H9 (cell line): ENCODE data around the gene MTHFD2. TPM values are rescaled to one million over a fixed set of nuclear protein-coding genes. Genes with fewer than 3 reads are reported as not detected.

Experiments
- DNase-seq: peaks from one replicate; pipeline ENCODE4 v3.0.0-alpha.2; 2017
- H2AFZ ChIP-seq: one replicate; pipeline ENCODE4 v1.6.1; 2013; ENCODE audit warnings: mild to moderate bottlenecking, low read length, control low read depth, moderate library complexity
- H2AK5ac ChIP-seq: 2 replicates; pipeline ENCODE4 v1.6.1; 2013; ENCODE audit warnings: low read length, control low read depth, mixed read lengths; ENCODE audit not compliant: insufficient read length
- H2BK120ac ChIP-seq: one replicate; pipeline ENCODE4 v1.6.1; 2013; ENCODE audit warnings: low read depth, mild to moderate bottlenecking, low read length, control low read depth, inconsistent platforms; ENCODE audit not compliant: poor library complexity, severe bottlenecking
- H2BK12ac ChIP-seq: 2 replicates; pipeline ENCODE4 v1.6.1; 2013; ENCODE audit warnings: low read length, control low read depth, mixed read lengths, low read depth; ENCODE audit not compliant: insufficient read length
- H2BK15ac ChIP-seq: 2 replicates; pipeline ENCODE4 v1.6.1; 2013; ENCODE audit warnings: low read depth, low read length, control low read depth
- H2BK20ac ChIP-seq: one replicate; pipeline ENCODE4 v1.6.1; 2013; ENCODE audit warnings: low read depth, mild to moderate bottlenecking, low read length, control low read depth, inconsistent platforms; ENCODE audit not compliant: poor library complexity, severe bottlenecking
- H2BK5ac ChIP-seq: 2 replicates; pipeline ENCODE4 v1.6.1; 2013; ENCODE audit warnings: low read length, control low read depth, mixed read lengths; ENCODE audit not compliant: insufficient read length
- H3K14ac ChIP-seq: 2 replicates; pipeline ENCODE4 v1.6.1; 2013; ENCODE audit warnings: low read length, control low read depth; ENCODE audit not compliant: insufficient read depth
- H3K18ac ChIP-seq: 2 replicates; pipeline ENCODE4 v1.6.1; 2013; ENCODE audit warnings: low read depth, mild to moderate bottlenecking, mixed read lengths, low read length, control low read depth; ENCODE audit not compliant: insufficient read length
- H3K23ac ChIP-seq: 2 replicates; pipeline ENCODE4 v1.6.1; 2013; ENCODE audit warnings: low read length, control low read depth, mixed read lengths, low read depth; ENCODE audit not compliant: insufficient read length
- H3K23me2 ChIP-seq: 2 replicates; pipeline ENCODE4 v1.6.1; 2013; ENCODE audit warnings: low read depth, mild to moderate bottlenecking, mixed read lengths, low read length, control low read depth; ENCODE audit not compliant: insufficient read length, poor library complexity, severe bottlenecking
- H3K27ac ChIP-seq: 2 replicates; pipeline ENCODE4 v1.5.1; 2013; ENCODE audit warnings: low read length, control low read depth, mixed read lengths, low read depth; ENCODE audit not compliant: insufficient read length
- H3K27me3 ChIP-seq: 2 replicates; pipeline ENCODE4 v1.6.1; 2013; ENCODE audit warnings: low read length, control low read depth, inconsistent platforms; ENCODE audit not compliant: insufficient read depth
- H3K4ac ChIP-seq: 2 replicates; pipeline ENCODE4 v1.6.1; 2013; ENCODE audit warnings: low read depth, mild to moderate bottlenecking, control low read depth, inconsistent platforms, low read length, moderate library complexity
- H3K4me1 ChIP-seq: 2 replicates; pipeline ENCODE4 v1.6.1; 2013; ENCODE audit warnings: low read length, control low read depth, inconsistent platforms; ENCODE audit not compliant: insufficient read depth
- H3K4me2 ChIP-seq: 2 replicates; pipeline ENCODE4 v1.6.1; 2013; ENCODE audit warnings: low read length, control low read depth, mixed read lengths; ENCODE audit not compliant: insufficient read length, insufficient read depth
- H3K56ac ChIP-seq: 2 replicates; pipeline ENCODE4 v1.6.1; 2013; ENCODE audit warnings: low read depth, mild to moderate bottlenecking, mixed read lengths, low read length, control low read depth; ENCODE audit not compliant: insufficient read length
- H3K79me1 ChIP-seq: 2 replicates; pipeline ENCODE4 v1.6.1; 2013; ENCODE audit warnings: low read depth, mild to moderate bottlenecking, moderate library complexity, low read length, control low read depth, inconsistent platforms; ENCODE audit not compliant: insufficient read depth, poor library complexity, severe bottlenecking
- H3K79me2 ChIP-seq: 2 replicates; pipeline ENCODE4 v1.6.1; 2013; ENCODE audit warnings: low read length, control low read depth, inconsistent platforms; ENCODE audit not compliant: insufficient read depth
- H3K9ac ChIP-seq: 2 replicates; pipeline ENCODE4 v1.6.1; 2013; ENCODE audit warnings: low read length, control low read depth, mixed read lengths; ENCODE audit not compliant: insufficient read length; ENCODE audit errors: extremely low read depth
- H3K9me3 ChIP-seq: one replicate; pipeline ENCODE4 v1.6.1; 2013; ENCODE audit warnings: low read depth, low read length, inconsistent platforms; ENCODE audit not compliant: control insufficient read depth
- H3T11ph ChIP-seq: one replicate; pipeline ENCODE4 v1.6.1; 2013; ENCODE audit warnings: mild to moderate bottlenecking, low read length, control low read depth, inconsistent platforms
- H4K20me1 ChIP-seq: one replicate; pipeline ENCODE4 v1.6.1; 2013; ENCODE audit not compliant: control insufficient read depth, insufficient read length, insufficient read depth
- H4K5ac ChIP-seq: 2 replicates; pipeline ENCODE4 v1.6.1; 2013; ENCODE audit warnings: low read depth, mild to moderate bottlenecking, mixed read lengths, low read length, control low read depth; ENCODE audit not compliant: insufficient read length
- H4K8ac ChIP-seq: replicated peaks from 2 replicates; pipeline ENCODE4 v1.6.1; 2013; ENCODE audit warnings: low read length, control low read depth, mixed read lengths, low read depth; ENCODE audit not compliant: insufficient read length
- H4K91ac ChIP-seq: 2 replicates; pipeline ENCODE4 v1.6.1; 2013; ENCODE audit warnings: low read depth, mild to moderate bottlenecking, moderate library complexity, mixed read lengths, low read length, control low read depth; ENCODE audit not compliant: insufficient read length
- H3K27ac Mint-ChIP-seq, 3 experiments: 2 replicates in 2 of 3; 3 replicates in 1 of 3; pipeline ENCODE4 v1.8.0; 2020 to 2021; ENCODE audit warnings: mixed read lengths in 3 of 3, mild to moderate bottlenecking in 1 of 3, moderate library complexity in 1 of 3
- H3K27me3 Mint-ChIP-seq: 2 replicates; pipeline ENCODE4 v1.8.0; 2021; ENCODE audit warnings: low read depth, mild to moderate bottlenecking, moderate library complexity, mixed read lengths
- H3K36me3 Mint-ChIP-seq, 3 experiments: 2 replicates in 2 of 3; 3 replicates in 1 of 3; pipeline ENCODE4 v1.8.0; 2020 to 2021; ENCODE audit warnings: low read depth in 3 of 3, mixed read lengths in 3 of 3; ENCODE audit not compliant: insufficient read depth in 1 of 3
- H3K4me1 Mint-ChIP-seq, 2 experiments: 2 replicates each; pipeline ENCODE4 v1.8.0; 2020; ENCODE audit warnings: mixed read lengths in 2 of 2
- H3K4me3 Mint-ChIP-seq, 2 experiments: 2 replicates in 1 of 2; 3 replicates in 1 of 2; pipeline ENCODE4 v1.8.0; 2020 to 2021; ENCODE audit warnings: mild to moderate bottlenecking in 2 of 2, mixed read lengths in 2 of 2, moderate library complexity in 1 of 2
- H3K9me3 Mint-ChIP-seq, 2 experiments: 2 replicates in 1 of 2; 3 replicates in 1 of 2; pipeline ENCODE4 v1.8.0; 2020; ENCODE audit warnings: mild to moderate bottlenecking in 2 of 2, mixed read lengths in 2 of 2, moderate library complexity in 1 of 2
- CTCF ChIP-seq: fragments of 200-600 bp; sonication (generic); conservative IDR thresholded peaks from 3 replicates; pipeline ENCODE4 v1.8.0; 2021; ENCODE audit warnings: antibody characterized with exemption, mild to moderate bottlenecking
- WGBS: extraction: QIAGEN DNeasy Blood & Tissue Kit; methylation state at CpG from one replicate; pipeline ENCODE4 v1.1.7; 2013; ENCODE audit warnings: missing lambda C conversion rate, low lambda C conversion rate, mixed read lengths; ENCODE audit not compliant: insufficient read length; ENCODE audit errors: extremely low coverage; 5-methylcytosine and 5-hydroxymethylcytosine counted together
- total RNA-seq: library from RNA; stranded (reverse); gene quantifications from 2 replicates; pipeline ENCODE4 v1.2.1, GENCODE V29; 2021

MTHFD2 gene
- total RNA-seq, 1 experiment from 2014 or later = 201 TPM

- no peaks in the 10 kb centered on the region for H3K9me3 Mint-ChIP-seq
- Histone ChIP-seq H3K79me1 (no peaks in the 10 kb centered on the region), H2BK120ac (no peak overlapping the region), H3T11ph (no peak overlapping the region), H3K27ac (no peak overlapping the region), H3K14ac (no peak overlapping the region), H3K4ac (no peak overlapping the region), H2BK15ac (no peak overlapping the region), H4K20me1 (no peaks in the 10 kb centered on the region), H3K4me1 (no peaks in the 10 kb centered on the region), H4K8ac (no peak overlapping the region), H4K5ac (no peak overlapping the region), H2BK20ac (no peak overlapping the region), H3K79me2 (no peaks in the 10 kb centered on the region), H3K4me2 (no peak overlapping the region), H3K23ac (no peak overlapping the region), H3K27me3 (no peaks in the 10 kb centered on the region), H2BK5ac (no peak overlapping the region), H2AK5ac (no peak overlapping the region), H3K56ac (no peak overlapping the region), H4K91ac (no peak overlapping the region), H2AFZ (no peak overlapping the region), H2BK12ac (no peak overlapping the region), H3K9ac (no peak overlapping the region), H3K23me2 (no peaks in the 10 kb centered on the region), H3K9me3 (no peaks in the 10 kb centered on the region), H3K18ac (no peak overlapping the region)
- WGBS = no CpG with 5 or more reads among the region's 18 CpGs
- no peak for TF ChIP-seq CTCF
- peaks cover 10% of the 10 kb centered on the region in 2 experiments for H3K4me1 Mint-ChIP-seq
- no peaks in the 10 kb centered on the region for H3K36me3 Mint-ChIP-seq
- H3K27ac Mint-ChIP-seq = no peak overlapping the region
- no peak for DNase-seq
- no peak overlapping the region; a peak in 1 of 5 replicates for H3K4me3 Mint-ChIP-seq
- peaks cover 6% of the 10 kb centered on the region for H3K27me3 Mint-ChIP-seq
These were observed 57.3 kb downstream of the MTHFD2 start for GRCh38 chr2:74255660-74256213.
